ENCODE measurements around the gene ST3GAL6. TPM values are rescaled to one million over a fixed set of nuclear protein-coding genes. Genes with fewer than 3 reads are reported as not detected.

The ST3GAL6 gene
- total RNA-seq, 1 donor from 2014 or later = 2.7 TPM

DNA sequence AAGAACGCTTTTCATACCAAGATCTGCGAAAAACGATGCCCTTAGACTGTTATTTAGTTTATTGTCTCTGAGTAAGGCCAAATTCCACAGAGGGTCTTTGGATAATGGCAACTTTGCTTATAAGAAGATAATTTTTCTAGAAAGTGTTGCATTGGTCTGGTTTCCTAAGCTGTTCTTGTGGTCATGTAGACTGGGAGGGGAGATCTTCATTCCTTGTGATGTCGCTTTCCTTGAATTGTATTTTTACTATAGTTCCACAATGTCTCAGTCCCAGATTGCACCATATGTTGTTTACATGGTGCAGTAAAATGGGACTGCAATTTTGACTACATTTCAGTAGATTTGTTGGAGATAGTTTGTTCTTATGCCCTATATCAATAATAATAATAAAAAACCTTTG is 28.8 kb upstream of the ST3GAL6 start:
- Histone ChIP-seq H3K4me3 (peak overlapping the region; percentile 74 to 89), H3K4me1 (no peaks in the 10 kb centered on the region), H3K27me3 (no peaks in the 10 kb centered on the region), H3K36me3 (no peaks in the 10 kb centered on the region), H3K27ac (no peak overlapping the region), H3K9me3 (no peaks in the 10 kb centered on the region)
- intact Hi-C loops (cut with DNase I) = loop anchor here (5.0 kb wide), 1 partner anchor 78 kb away; no protein-coding TSS in a partner anchor
- TF ChIP-seq, protein P1, sequence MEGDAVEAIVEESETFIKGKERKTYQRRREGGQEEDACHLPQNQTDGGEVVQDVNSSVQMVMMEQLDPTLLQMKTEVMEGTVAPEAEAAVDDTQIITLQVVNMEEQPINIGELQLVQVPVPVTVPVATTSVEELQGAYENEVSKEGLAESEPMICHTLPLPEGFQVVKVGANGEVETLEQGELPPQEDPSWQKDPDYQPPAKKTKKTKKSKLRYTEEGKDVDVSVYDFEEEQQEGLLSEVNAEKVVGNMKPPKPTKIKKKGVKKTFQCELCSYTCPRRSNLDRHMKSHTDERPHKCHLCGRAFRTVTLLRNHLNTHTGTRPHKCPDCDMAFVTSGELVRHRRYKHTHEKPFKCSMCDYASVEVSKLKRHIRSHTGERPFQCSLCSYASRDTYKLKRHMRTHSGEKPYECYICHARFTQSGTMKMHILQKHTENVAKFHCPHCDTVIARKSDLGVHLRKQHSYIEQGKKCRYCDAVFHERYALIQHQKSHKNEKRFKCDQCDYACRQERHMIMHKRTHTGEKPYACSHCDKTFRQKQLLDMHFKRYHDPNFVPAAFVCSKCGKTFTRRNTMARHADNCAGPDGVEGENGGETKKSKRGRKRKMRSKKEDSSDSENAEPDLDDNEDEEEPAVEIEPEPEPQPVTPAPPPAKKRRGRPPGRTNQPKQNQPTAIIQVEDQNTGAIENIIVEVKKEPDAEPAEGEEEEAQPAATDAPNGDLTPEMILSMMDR (IDR thresholded peaks at IDR 0.05) = no peak
- no peak for DNase-seq (ENCODE audit: low spot score in 2 of 2)

DNA sequence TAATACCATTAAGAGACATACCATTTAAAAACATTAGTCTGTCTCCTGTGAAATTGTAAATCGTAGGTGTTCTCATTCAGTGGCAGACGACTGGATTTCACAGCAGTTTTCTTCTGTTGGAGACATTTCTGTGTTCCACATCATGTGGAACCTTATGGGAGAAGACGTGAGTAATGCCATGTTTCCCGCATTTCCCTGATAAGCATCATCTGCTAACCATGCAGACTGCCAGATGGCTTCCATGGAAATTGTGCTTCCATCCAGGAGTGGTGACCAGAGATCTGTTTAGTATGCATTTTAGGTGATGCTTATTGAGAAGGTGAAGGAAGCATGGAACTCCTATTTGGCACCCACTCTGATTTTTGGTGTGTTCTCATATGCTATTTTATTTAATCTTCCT is 28.4 kb upstream of the ST3GAL6 start:
- TF ChIP-seq, protein P1 (IDR thresholded peaks at IDR 0.05) = no peak
- intact Hi-C loops (cut with DNase I) = loop anchor here (5.0 kb wide), 1 partner anchor 78 kb away; no protein-coding TSS in a partner anchor
- H3K36me3 ChIP-seq = no peaks in the 10 kb centered on the region
- no peak overlapping the region for H3K27ac ChIP-seq
- no peaks in the 10 kb centered on the region for H3K9me3 ChIP-seq
- H3K4me1 ChIP-seq = peaks cover 0 to 2% of the 10 kb centered on the region in 2 donors
- H3K4me3 ChIP-seq = no peak overlapping the region
- no peak for DNase-seq (ENCODE audit: low spot score in 2 of 2)
- no peaks in the 10 kb centered on the region for H3K27me3 ChIP-seq

DNA sequence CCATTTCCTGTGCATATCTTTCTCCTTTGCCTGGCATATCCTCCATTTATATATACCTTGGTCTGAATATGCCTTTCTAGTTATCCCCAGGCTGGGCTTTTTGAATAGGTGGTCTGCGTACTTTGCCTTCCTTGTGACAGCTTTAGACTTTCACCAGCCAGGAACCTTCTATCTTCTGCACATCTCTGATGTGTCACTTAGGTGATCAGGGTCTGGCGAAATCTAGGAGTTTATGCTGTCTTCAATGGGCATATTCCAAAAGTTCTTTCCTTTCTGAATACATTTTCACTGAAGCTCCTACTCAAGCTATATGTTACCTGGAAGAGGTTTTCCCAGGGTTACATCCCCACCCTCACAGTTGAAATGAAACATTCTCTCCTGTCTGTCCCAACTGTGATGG is 27.8 kb upstream of the ST3GAL6 start:
- intact Hi-C loops (cut with DNase I) = no loop called here
- DNase-seq (ENCODE audit: low spot score in 2 of 2) = no peak
- Histone ChIP-seq H3K4me1 (peaks cover 0 to 2% of the 10 kb centered on the region in 2 donors), H3K27me3 (no peaks in the 10 kb centered on the region), H3K4me3 (no peak overlapping the region), H3K27ac (no peak overlapping the region), H3K9me3 (no peaks in the 10 kb centered on the region), H3K36me3 (no peaks in the 10 kb centered on the region)
- TF ChIP-seq, protein P1 (IDR thresholded peaks at IDR 0.05) = no peak

GRCh38 chr3:98735761-98736269 is 27.3 kb upstream of the ST3GAL6 start:
- Histone ChIP-seq H3K4me3 (no peak overlapping the region), H3K36me3 (no peaks in the 10 kb centered on the region), H3K4me1 (peaks cover 0 to 2% of the 10 kb centered on the region in 2 donors), H3K9me3 (no peaks in the 10 kb centered on the region), H3K27me3 (no peaks in the 10 kb centered on the region), H3K27ac (no peak overlapping the region)
- TF ChIP-seq, protein P1 (IDR thresholded peaks at IDR 0.05) = no peak
- intact Hi-C loops (cut with DNase I) = no loop called here
- no peak for DNase-seq (ENCODE audit: low spot score in 2 of 2)

GRCh38 chr3:98737301-98737700 is 25.8 kb upstream of the ST3GAL6 start:
- DNase-seq (ENCODE audit: low spot score in 2 of 2) = no peak
- intact Hi-C loops (cut with DNase I) = no loop called here
- TF ChIP-seq, protein P1 (IDR thresholded peaks at IDR 0.05) = no peak

GRCh38 chr3:98739266-98739665 is 23.9 kb upstream of the ST3GAL6 start:
- peaks cover 0 to 2% of the 10 kb centered on the region in 2 donors for H3K4me1 ChIP-seq
- H3K27me3 ChIP-seq = no peaks in the 10 kb centered on the region
- no peaks in the 10 kb centered on the region for H3K9me3 ChIP-seq
- DNase-seq (ENCODE audit: low spot score in 2 of 2) = no peak
- H3K36me3 ChIP-seq = no peaks in the 10 kb centered on the region
- TF ChIP-seq, protein P1 (IDR thresholded peaks at IDR 0.05) = no peak
- H3K27ac ChIP-seq = no peak overlapping the region
- H3K4me3 ChIP-seq = no peak overlapping the region
- intact Hi-C loops (cut with DNase I) = no loop called here

More at GRCh38 chr3:98737301-98737700, 25.8 kb upstream of the ST3GAL6 start:
- Histone ChIP-seq H3K4me3 (no peak overlapping the region), H3K9me3 (no peaks in the 10 kb centered on the region), H3K27me3 (no peaks in the 10 kb centered on the region), H3K27ac (no peak overlapping the region), H3K36me3 (no peaks in the 10 kb centered on the region), H3K4me1 (peaks cover 0 to 2% of the 10 kb centered on the region in 2 donors)

Data from ascending aorta (tissue), 2 donors.